Measurements from ENCODE around the gene HS3ST5. TPM values are rescaled to one million over a fixed set of nuclear protein-coding genes. Genes with fewer than 3 reads are reported as not detected.

HS3ST5 gene
- total and polyA plus RNA-seq, 2 experiments from 2014 or later: 2.8 to 3.5 TPM

DNA sequence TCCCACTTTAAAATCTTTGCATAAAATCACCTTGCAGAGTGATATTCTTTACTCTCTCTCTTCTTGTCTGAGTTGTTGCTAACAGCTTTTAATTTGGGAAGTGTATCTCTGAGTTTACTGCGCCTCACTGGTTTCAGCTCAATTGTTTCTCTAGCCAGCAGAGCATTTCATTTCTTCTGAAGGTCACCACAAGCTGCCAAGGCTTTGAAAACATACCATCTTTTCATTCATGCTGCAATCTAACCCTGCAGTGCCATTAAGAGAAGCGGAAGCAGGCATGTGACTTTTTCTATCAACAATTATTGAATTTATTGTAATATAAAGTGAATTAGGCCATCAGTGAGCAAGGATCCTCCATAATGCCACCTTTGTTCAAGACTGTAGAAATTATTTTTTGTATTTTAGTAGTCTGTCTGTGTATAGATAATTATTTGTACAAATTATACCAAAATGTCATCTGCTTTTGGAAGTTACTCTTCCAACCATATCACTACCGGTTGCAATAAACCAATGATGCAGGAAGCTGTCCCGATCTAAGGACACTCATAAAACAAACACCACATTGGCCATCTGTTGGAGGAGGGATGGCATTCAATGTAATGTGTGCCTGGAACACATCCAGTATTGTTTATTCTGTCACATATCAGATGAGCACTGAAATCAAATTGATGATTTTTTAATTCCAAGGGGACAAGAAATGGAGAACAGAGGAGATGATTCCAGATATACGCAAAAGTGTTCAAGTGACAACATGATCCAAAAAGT lies 26.8 kb downstream of the HS3ST5 start:
- H3K79me2 ChIP-seq (replicated peaks; ENCODE audit: insufficient read depth): peaks cover 15% of the 10 kb centered on the region; the same call in 1 of the 2 replicates
- no peak overlapping the region for H3K4me3 Mint-ChIP-seq
- no peak for DNase-seq (ENCODE audit: low spot score)
- H3K27me3 Mint-ChIP-seq (ENCODE audit: insufficient read depth, low read depth, poor library complexity): no peaks in the 10 kb centered on the region
- H3K36me3 Mint-ChIP-seq (ENCODE audit: low read depth): peaks cover 14% of the 10 kb centered on the region
- peaks cover 34% of the 10 kb centered on the region for H3K4me1 Mint-ChIP-seq
- peaks cover 49% of the 10 kb centered on the region for H3K4me1 ChIP-seq (ENCODE audit: insufficient read depth)
- no peak overlapping the region for H3K4me2 ChIP-seq
- H3K27ac Mint-ChIP-seq: no peak overlapping the region
- TF ChIP-seq EZH2 (IDR thresholded peaks at IDR 0.05; ENCODE audit: low read depth, unreplicated experiment) (no peak), ZNF462 (CRISPR knock-in tag; IDR thresholded peaks at IDR 0.05) (no peak), STAT1 (IDR thresholded peaks at IDR 0.05; ENCODE audit: unreplicated experiment) (no peak), ZNF114 (CRISPR knock-in tag; IDR thresholded peaks at IDR 0.05) (no peak), NANOG (IDR thresholded peaks at IDR 0.05; ENCODE audit: borderline replicate concordance) (no peak), ZNF331 (CRISPR knock-in tag; IDR thresholded peaks at IDR 0.05; ENCODE audit: low read depth) (no peak), POLR2AphosphoS5 (IDR thresholded peaks at IDR 0.05; ENCODE audit: low read depth) (no peak), EZH2phosphoT487 (IDR thresholded peaks at IDR 0.05; ENCODE audit: unreplicated experiment) (no peak), JUNB (IDR thresholded peaks at IDR 0.05; ENCODE audit: unreplicated experiment) (no peak), CREB1 (CRISPR knock-in tag; IDR thresholded peaks at IDR 0.05; ENCODE audit: low read depth) (no peak), CTCF (conservative IDR thresholded peaks at IDR 0.05; ENCODE audit: low read depth in 2 of 2) (no peak)
- TF ChIP-seq, protein P1, sequence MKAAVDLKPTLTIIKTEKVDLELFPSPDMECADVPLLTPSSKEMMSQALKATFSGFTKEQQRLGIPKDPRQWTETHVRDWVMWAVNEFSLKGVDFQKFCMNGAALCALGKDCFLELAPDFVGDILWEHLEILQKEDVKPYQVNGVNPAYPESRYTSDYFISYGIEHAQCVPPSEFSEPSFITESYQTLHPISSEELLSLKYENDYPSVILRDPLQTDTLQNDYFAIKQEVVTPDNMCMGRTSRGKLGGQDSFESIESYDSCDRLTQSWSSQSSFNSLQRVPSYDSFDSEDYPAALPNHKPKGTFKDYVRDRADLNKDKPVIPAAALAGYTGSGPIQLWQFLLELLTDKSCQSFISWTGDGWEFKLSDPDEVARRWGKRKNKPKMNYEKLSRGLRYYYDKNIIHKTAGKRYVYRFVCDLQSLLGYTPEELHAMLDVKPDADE (IDR thresholded peaks at IDR 0.05): no peak
- TF ChIP-seq, protein P2, sequence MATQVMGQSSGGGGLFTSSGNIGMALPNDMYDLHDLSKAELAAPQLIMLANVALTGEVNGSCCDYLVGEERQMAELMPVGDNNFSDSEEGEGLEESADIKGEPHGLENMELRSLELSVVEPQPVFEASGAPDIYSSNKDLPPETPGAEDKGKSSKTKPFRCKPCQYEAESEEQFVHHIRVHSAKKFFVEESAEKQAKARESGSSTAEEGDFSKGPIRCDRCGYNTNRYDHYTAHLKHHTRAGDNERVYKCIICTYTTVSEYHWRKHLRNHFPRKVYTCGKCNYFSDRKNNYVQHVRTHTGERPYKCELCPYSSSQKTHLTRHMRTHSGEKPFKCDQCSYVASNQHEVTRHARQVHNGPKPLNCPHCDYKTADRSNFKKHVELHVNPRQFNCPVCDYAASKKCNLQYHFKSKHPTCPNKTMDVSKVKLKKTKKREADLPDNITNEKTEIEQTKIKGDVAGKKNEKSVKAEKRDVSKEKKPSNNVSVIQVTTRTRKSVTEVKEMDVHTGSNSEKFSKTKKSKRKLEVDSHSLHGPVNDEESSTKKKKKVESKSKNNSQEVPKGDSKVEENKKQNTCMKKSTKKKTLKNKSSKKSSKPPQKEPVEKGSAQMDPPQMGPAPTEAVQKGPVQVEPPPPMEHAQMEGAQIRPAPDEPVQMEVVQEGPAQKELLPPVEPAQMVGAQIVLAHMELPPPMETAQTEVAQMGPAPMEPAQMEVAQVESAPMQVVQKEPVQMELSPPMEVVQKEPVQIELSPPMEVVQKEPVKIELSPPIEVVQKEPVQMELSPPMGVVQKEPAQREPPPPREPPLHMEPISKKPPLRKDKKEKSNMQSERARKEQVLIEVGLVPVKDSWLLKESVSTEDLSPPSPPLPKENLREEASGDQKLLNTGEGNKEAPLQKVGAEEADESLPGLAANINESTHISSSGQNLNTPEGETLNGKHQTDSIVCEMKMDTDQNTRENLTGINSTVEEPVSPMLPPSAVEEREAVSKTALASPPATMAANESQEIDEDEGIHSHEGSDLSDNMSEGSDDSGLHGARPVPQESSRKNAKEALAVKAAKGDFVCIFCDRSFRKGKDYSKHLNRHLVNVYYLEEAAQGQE (IDR thresholded peaks at IDR 0.05; ENCODE audit: unreplicated experiment): no peak
- H3K36me3 ChIP-seq (ENCODE audit: insufficient read depth): no peaks in the 10 kb centered on the region
- H4K20me1 ChIP-seq (replicated peaks; ENCODE audit: insufficient read depth): no peaks in the 10 kb centered on the region
- ATAC-seq: no peak
- no peaks in the 10 kb centered on the region for H3K9me2 ChIP-seq (ENCODE audit: insufficient read depth)
- H3F3A ChIP-seq (replicated peaks; ENCODE audit: low read depth): no peaks in the 10 kb centered on the region
- no peaks in the 10 kb centered on the region for H3K27me3 ChIP-seq (ENCODE audit: insufficient read depth)
- no peak overlapping the region for H2AFZ ChIP-seq
- H3K27ac ChIP-seq (ENCODE audit: low read depth): peak overlapping the region; percentile 62; the same call in 1 of the 2 replicates
- H3K9me3 Mint-ChIP-seq: 0 out of 3 replicates have a peak, but pooled peaks cover 8% of the 10 kb centered on the region
- H3K4me3 ChIP-seq: no peak overlapping the region

Data from GM23338 (cell line).